ENCODE data around the gene EGLN2. TPM values are rescaled to one million over a fixed set of nuclear protein-coding genes. Genes with fewer than 3 reads are reported as not detected.

EGLN2 gene
- total and polyA plus RNA-seq, 9 of the 15 experiments (the other 6 are each of a cell fraction or from before 2014, with no cell fraction given) = 9.6 to 114 (median 71.0) TPM

GRCh38 chr19:40797963-40798682 lies 868 bp upstream of the EGLN2 start (continued):
- TF ChIP-seq, protein P1, sequence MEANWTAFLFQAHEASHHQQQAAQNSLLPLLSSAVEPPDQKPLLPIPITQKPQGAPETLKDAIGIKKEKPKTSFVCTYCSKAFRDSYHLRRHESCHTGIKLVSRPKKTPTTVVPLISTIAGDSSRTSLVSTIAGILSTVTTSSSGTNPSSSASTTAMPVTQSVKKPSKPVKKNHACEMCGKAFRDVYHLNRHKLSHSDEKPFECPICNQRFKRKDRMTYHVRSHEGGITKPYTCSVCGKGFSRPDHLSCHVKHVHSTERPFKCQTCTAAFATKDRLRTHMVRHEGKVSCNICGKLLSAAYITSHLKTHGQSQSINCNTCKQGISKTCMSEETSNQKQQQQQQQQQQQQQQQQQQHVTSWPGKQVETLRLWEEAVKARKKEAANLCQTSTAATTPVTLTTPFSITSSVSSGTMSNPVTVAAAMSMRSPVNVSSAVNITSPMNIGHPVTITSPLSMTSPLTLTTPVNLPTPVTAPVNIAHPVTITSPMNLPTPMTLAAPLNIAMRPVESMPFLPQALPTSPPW (CRISPR knock-in tag; IDR thresholded peaks at IDR 0.05) = no peak
- no peak for TF ChIP-seq XRCC4 (IDR thresholded peaks at IDR 0.05; ENCODE audit: extremely low read depth, insufficient read depth, insufficient read length)
- 0 out of 2 replicates have a peak, but pooled peaks have one; percentile 52 for TF ChIP-seq ZEB2 (IDR thresholded peaks at IDR 0.05)
- no peak for TF ChIP-seq ZNF253 (CRISPR knock-in tag; conservative IDR thresholded peaks at IDR 0.05)
- no peak for TF ChIP-seq SRSF1 (IDR thresholded peaks at IDR 0.05; ENCODE audit: low read depth, low read length)
- TF ChIP-seq POLR3G (IDR thresholded peaks at IDR 0.05; ENCODE audit: extremely low read depth, insufficient read length, insufficient replicate concordance) = no peak
- TF ChIP-seq JUND (IDR thresholded peaks at IDR 0.05; ENCODE audit: borderline replicate concordance, low read depth, low read length) = no peak
- peak; percentile 33; the same call in 1 of the 3 replicates for TF ChIP-seq JUND (tag; IDR thresholded peaks at IDR 0.05; ENCODE audit: borderline replicate concordance, low read depth, low read length)
- no peak for TF ChIP-seq EZH2 (IDR thresholded peaks at IDR 0.05; ENCODE audit: borderline replicate concordance, low read depth, low read length)
- TF ChIP-seq ZNF699 (CRISPR knock-in tag; IDR thresholded peaks at IDR 0.05; ENCODE audit: insufficient replicate concordance) = no peak
- TF ChIP-seq, protein P2, sequence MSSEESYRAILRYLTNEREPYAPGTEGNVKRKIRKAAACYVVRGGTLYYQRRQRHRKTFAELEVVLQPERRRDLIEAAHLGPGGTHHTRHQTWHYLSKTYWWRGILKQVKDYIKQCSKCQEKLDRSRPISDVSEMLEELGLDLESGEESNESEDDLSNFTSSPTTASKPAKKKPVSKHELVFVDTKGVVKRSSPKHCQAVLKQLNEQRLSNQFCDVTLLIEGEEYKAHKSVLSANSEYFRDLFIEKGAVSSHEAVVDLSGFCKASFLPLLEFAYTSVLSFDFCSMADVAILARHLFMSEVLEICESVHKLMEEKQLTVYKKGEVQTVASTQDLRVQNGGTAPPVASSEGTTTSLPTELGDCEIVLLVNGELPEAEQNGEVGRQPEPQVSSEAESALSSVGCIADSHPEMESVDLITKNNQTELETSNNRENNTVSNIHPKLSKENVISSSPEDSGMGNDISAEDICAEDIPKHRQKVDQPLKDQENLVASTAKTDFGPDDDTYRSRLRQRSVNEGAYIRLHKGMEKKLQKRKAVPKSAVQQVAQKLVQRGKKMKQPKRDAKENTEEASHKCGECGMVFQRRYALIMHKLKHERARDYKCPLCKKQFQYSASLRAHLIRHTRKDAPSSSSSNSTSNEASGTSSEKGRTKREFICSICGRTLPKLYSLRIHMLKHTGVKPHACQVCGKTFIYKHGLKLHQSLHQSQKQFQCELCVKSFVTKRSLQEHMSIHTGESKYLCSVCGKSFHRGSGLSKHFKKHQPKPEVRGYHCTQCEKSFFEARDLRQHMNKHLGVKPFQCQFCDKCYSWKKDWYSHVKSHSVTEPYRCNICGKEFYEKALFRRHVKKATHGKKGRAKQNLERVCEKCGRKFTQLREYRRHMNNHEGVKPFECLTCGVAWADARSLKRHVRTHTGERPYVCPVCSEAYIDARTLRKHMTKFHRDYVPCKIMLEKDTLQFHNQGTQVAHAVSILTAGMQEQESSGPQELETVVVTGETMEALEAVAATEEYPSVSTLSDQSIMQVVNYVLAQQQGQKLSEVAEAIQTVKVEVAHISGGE (CRISPR knock-in tag; IDR thresholded peaks at IDR 0.05) = peak in 1 of 3 experiments; percentile 61; a peak in 1 of 6 replicates
- TF ChIP-seq CBX1 (IDR thresholded peaks at IDR 0.05; ENCODE audit: low read depth) = peak; percentile 31; the same call in 1 of the 2 replicates
- TF ChIP-seq ARID4B (CRISPR knock-in tag; IDR thresholded peaks at IDR 0.05) = no peak
- TF ChIP-seq CBX3 (IDR thresholded peaks at IDR 0.05; ENCODE audit: borderline replicate concordance in 1 of 2, low read length in 2 of 2) = peak in 1 of 2 experiments; percentile 35; a peak in 1 of 3 replicates
- TF ChIP-seq MCM5 (IDR thresholded peaks at IDR 0.05; ENCODE audit: low read depth) = no peak
- TF ChIP-seq BRF1 (IDR thresholded peaks at IDR 0.05; ENCODE audit: borderline replicate concordance, extremely low read depth, insufficient read length) = no peak
- TF ChIP-seq ZNF431 (CRISPR knock-in tag; IDR thresholded peaks at IDR 0.05) = no peak
- no peak for TF ChIP-seq DACH1 (IDR thresholded peaks at IDR 0.05; ENCODE audit: partially characterized antibody)

Measured in K562 (cell line).